PC-3 (cell line): ENCODE results near the gene PILRA.

Source experiments
- CTCF ChIP-seq: fragments of 300-600 bp; sonication (generic); conservative IDR thresholded peaks from 2 replicates; pipeline ENCODE4 v1.5.1; 2017; ENCODE audit warnings: antibody characterized with exemption, low read depth, mild to moderate bottlenecking, low read length
- EZH2phosphoT487 ChIP-seq: fragments of 300-600 bp; sonication (generic); IDR thresholded peaks from 2 replicates; pipeline ENCODE4 v1.6.1; 2018; ENCODE audit warnings: mild to moderate bottlenecking, antibody characterized with exemption, low read length, borderline replicate concordance

GRCh38 chr7:100372694-100373093, 593 bp upstream of the PILRA start:
- no peak for TF ChIP-seq CTCF
- TF ChIP-seq EZH2phosphoT487, result no peak
